Natural killer cell (primary cell): ENCODE results near the gene ZNF48. TPM values are rescaled to one million over a fixed set of nuclear protein-coding genes. Genes with fewer than 3 reads are reported as not detected.

Experiments used
- ATAC-seq, 3 donors: fragments of 150-1000 bp in 2 of 3; fragments of 200-7000 bp in 1 of 3; cut with Tn5 transposase; 1 replicate in 1 of 3; 2 replicates in 2 of 3; pipeline ENCODE4 v1.10.0; 2021; ENCODE audit warnings: mild to moderate bottlenecking in 2 of 3, moderate library complexity in 2 of 3
- DNase-seq, 2 donors: peaks; one replicate each; pipeline versions ENCODE4 v3.0.0 to v3.0.0-alpha.2; 2013 to 2021; ENCODE audit warnings: mixed read lengths in 1 of 2
- H3K27ac ChIP-seq: one replicate; pipeline ENCODE4 v1.5.1; 2013; ENCODE audit warnings: mild to moderate bottlenecking, low read length
- H3K27me3 ChIP-seq: one replicate; pipeline ENCODE4 v1.6.1; 2013; ENCODE audit warnings: low read length; ENCODE audit not compliant: control insufficient read depth, insufficient read depth
- H3K36me3 ChIP-seq: one replicate; pipeline ENCODE4 v1.6.1; 2013; ENCODE audit warnings: low read length; ENCODE audit not compliant: control insufficient read depth, insufficient read depth
- H3K4me1 ChIP-seq: one replicate; pipeline ENCODE4 v1.6.1; 2013; ENCODE audit warnings: low read length; ENCODE audit not compliant: control insufficient read depth, insufficient read depth
- H3K4me3 ChIP-seq: one replicate; pipeline ENCODE4 v1.5.1; 2013; ENCODE audit warnings: low read length
- H3K9me3 ChIP-seq: one replicate; pipeline ENCODE4 v1.6.1; 2013; ENCODE audit warnings: low read length; ENCODE audit not compliant: control insufficient read depth, insufficient read depth
- H3K27ac Mint-ChIP-seq, 2 donors: one replicate each; pipeline ENCODE4 v1.8.0; 2022; ENCODE audit warnings: mild to moderate bottlenecking in 2 of 2, mixed read lengths in 2 of 2, moderate library complexity in 1 of 2
- H3K27me3 Mint-ChIP-seq, 2 donors: one replicate each; pipeline ENCODE4 v1.8.0; 2022; ENCODE audit warnings: low read depth in 2 of 2, mixed read lengths in 2 of 2
- H3K36me3 Mint-ChIP-seq: one replicate; pipeline ENCODE4 v1.8.0; 2022; ENCODE audit warnings: mixed read lengths
- H3K4me1 Mint-ChIP-seq, 2 donors: one replicate each; pipeline ENCODE4 v1.8.0; 2022; ENCODE audit warnings: mixed read lengths in 2 of 2
- H3K4me3 Mint-ChIP-seq: one replicate; pipeline ENCODE4 v1.8.0; 2022; ENCODE audit warnings: mild to moderate bottlenecking, moderate library complexity, mixed read lengths
- H3K9me3 Mint-ChIP-seq, 2 donors: one replicate each; pipeline ENCODE4 v1.8.0; 2022; ENCODE audit warnings: mixed read lengths in 2 of 2
- WGBS: methylation state at CpG from one replicate; pipeline ENCODE4 v1.1.7; 2013; ENCODE audit warnings: missing lambda C conversion rate; ENCODE audit not compliant: insufficient coverage; 5-methylcytosine and 5-hydroxymethylcytosine counted together
- intact Hi-C: fragments of 100-400 bp; cut with micrococcal nuclease; formaldehyde crosslinking; loops from one replicate; pipeline ENCODE4 v1.14.2; 2022
- total RNA-seq, 4 donors: library from RNA; stranded (reverse); fragments of 120-200 nt in 1 of 4; gene quantifications; one replicate each; pipeline versions ENCODE4 v1.2.3 to v1.2.4, GENCODE V29; 2013 to 2022
- TF ChIP-seq, protein P1 (sequence below): fragments of 200-600 bp; IDR thresholded peaks from one replicate; pipeline ENCODE4 v1.8.0; 2022; ENCODE audit warnings: antibody characterized with exemption

Gene ZNF48
- total RNA-seq, 3 donors from 2014 or later (not counting 1 experiment from before 2014, with no cell fraction given): 5.5 to 7.4 (median 7.1) TPM

DNA sequence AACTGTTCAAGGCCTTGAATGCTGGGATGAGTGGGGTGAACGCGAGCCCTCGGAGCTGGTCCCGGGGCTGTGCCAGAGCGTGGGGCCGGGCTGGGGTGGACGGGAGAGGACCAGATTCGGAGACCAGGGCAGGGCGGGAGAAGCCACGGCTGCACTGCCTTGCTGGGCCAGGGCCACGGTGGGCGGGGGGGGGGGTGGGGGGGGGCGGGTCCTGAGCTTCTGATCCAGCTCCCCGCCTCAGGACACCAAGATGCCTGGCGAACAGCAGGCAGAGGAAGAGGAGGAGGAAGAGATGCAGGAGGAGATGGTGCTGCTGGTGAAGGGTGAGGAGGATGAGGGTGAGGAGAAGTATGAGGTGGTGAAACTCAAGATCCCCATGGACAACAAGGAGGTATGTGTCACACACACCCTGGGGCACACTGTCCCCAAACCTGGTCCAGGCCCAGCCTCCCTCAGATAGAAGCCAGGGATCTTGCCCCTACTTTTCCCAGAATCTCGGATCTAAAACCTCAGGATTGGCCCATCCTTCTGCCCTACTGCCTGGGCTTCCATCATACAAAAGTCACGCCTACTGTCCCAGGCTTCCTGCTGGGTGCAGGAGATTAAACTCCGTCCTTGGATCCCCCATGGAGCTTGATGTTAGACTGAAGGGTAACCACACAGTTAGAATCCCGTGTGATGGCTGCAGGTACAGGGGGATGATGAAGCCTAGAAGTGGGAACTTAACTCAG, 12.7 kb downstream of the ZNF48 start:
- ATAC-seq: no peak
- H3K4me3 Mint-ChIP-seq: peak overlapping the region; percentile 94
- 28% methylated on average over 13 of the region's 19 CpGs for WGBS

DNA sequence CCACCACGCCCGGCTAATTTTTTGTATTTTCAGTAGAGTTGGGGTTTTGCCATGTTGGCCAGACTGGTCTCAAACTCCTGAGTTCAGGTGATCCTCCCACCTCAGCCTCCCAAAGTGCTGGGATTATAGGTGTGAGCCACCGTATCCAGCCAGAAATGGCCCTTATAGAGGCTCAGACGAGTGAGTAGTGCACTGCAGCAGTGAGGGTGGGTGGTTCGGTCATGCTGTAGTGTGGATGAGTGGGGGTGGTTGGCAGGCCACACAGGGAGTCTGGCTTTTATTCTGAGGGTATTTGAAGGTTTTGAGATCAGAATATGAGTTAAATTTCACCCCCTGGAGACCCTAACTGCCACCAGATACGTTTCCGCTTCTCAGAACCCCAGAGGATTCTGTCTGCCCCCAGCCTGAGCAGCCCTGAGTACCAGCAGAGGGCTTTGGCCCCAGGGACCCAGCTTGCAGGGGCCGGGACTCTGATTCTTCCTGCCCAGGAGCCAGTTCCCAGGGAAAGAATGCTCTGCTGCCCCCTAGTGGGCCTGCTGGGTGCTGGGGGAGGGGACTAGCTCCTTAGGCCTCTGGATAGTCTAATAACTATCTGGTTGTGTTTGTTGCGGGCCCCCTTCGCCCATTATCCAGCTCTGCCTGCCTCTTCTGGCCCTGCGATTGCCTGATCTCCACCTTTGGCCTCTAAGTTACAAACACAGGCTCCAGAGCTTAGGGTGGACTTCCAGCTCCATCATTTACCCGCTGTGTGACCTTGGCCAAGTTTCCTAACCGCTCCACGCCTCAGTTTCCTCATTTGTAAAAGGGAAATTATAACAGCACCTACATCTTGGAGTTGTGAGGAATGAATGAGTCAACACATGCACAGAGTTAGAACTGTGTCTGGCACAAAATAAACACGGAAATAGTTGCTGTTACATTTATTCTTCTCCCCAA, 14.2 kb downstream of the ZNF48 start:
- peak overlapping the region in 1 of 2 donors; percentile 31 for H3K27ac Mint-ChIP-seq
- peak; percentile 91 to 95 for DNase-seq
- Histone ChIP-seq H3K27ac (no peak overlapping the region), H3K27me3 (no peaks in the 10 kb centered on the region), H3K9me3 (no peaks in the 10 kb centered on the region), H3K4me1 (peaks cover 24% of the 10 kb centered on the region), H3K36me3 (no peaks in the 10 kb centered on the region), H3K4me3 (no peak overlapping the region)
- TF ChIP-seq, protein P1, sequence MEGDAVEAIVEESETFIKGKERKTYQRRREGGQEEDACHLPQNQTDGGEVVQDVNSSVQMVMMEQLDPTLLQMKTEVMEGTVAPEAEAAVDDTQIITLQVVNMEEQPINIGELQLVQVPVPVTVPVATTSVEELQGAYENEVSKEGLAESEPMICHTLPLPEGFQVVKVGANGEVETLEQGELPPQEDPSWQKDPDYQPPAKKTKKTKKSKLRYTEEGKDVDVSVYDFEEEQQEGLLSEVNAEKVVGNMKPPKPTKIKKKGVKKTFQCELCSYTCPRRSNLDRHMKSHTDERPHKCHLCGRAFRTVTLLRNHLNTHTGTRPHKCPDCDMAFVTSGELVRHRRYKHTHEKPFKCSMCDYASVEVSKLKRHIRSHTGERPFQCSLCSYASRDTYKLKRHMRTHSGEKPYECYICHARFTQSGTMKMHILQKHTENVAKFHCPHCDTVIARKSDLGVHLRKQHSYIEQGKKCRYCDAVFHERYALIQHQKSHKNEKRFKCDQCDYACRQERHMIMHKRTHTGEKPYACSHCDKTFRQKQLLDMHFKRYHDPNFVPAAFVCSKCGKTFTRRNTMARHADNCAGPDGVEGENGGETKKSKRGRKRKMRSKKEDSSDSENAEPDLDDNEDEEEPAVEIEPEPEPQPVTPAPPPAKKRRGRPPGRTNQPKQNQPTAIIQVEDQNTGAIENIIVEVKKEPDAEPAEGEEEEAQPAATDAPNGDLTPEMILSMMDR: peak; percentile 91
- intact Hi-C loops: loop anchor here (10.0 kb wide), 1 partner anchor 345 kb away; the partner anchor contains the start of gene ALDOA
- peak; percentile 63 to 80 (median 68) for ATAC-seq
- H3K4me1 Mint-ChIP-seq: peaks cover 15 to 21% of the 10 kb centered on the region in 2 donors
- no peaks in the 10 kb centered on the region for H3K27me3 Mint-ChIP-seq
- H3K36me3 Mint-ChIP-seq: no peaks in the 10 kb centered on the region
- 42% methylated on average over 13 of the region's 15 CpGs for WGBS
- no peaks in the 10 kb centered on the region for H3K9me3 Mint-ChIP-seq
- peak overlapping the region; percentile 37 for H3K4me3 Mint-ChIP-seq

More for the DNA sequence above, 12.7 kb downstream of the ZNF48 start:
- Histone ChIP-seq H3K4me1 (peaks cover 24% of the 10 kb centered on the region), H3K9me3 (no peaks in the 10 kb centered on the region), H3K36me3 (no peaks in the 10 kb centered on the region), H3K27ac (no peak overlapping the region), H3K4me3 (peak overlapping the region; percentile 69), H3K27me3 (peaks cover 3% of the 10 kb centered on the region)
- H3K9me3 Mint-ChIP-seq: no peaks in the 10 kb centered on the region
- intact Hi-C loops: loop anchor here (10.0 kb wide), 1 partner anchor 343 kb away; the partner anchor contains the start of gene ALDOA
- TF ChIP-seq, protein P1: no peak
- H3K4me1 Mint-ChIP-seq: peaks cover 15 to 21% of the 10 kb centered on the region in 2 donors
- no peaks in the 10 kb centered on the region for H3K36me3 Mint-ChIP-seq
- H3K27me3 Mint-ChIP-seq: peaks cover 0 to 2% of the 10 kb centered on the region in 2 donors
- DNase-seq: peak in 1 of 2 donors; percentile 30
- peak overlapping the region; percentile 38 to 85 for H3K27ac Mint-ChIP-seq

DNA sequence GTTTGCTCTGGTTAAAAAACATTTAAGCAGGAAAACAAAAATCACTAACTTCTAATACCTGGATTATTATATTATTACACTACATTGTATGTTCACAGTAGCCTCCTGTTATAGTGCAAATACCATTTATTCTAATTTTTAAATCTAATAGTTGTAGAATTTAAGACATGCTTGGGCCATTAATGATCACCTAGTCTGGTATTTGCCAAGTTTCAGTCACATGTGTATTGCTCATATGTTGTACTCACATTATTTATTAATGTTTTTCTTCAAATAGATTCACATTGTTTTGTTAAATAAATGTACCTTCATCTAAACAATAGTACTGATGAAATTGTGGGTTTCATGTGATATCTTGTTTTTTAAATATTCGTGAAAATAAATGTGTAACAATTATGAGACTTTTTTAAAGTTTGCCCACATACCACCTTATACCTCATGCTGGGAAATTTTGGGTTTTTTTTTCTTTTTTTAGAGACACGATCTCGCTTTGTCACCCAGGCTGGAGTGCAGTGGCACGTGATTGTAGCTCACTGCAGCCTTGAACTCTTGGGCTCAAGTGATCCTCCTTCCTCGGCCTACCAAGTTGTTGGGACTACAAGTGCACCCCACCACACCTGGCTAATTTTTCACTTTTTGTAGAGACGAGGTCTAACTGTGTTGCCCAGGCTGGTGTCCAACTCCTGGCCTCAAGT, 18.0 kb downstream of the ZNF48 start:
- intact Hi-C loops: no loop called here
- Mint-ChIP-seq H3K27me3 (no peaks in the 10 kb centered on the region), H3K9me3 (no peaks in the 10 kb centered on the region), H3K4me1 (peaks cover 22 to 25% of the 10 kb centered on the region in 2 donors), H3K27ac (no peak overlapping the region), H3K36me3 (no peaks in the 10 kb centered on the region), H3K4me3 (no peak overlapping the region)
- no peaks in the 10 kb centered on the region for H3K27me3 ChIP-seq
- H3K27ac ChIP-seq: no peak overlapping the region
- H3K9me3 ChIP-seq: no peaks in the 10 kb centered on the region
- DNase-seq (no peak), ATAC-seq (no peak)
- no peaks in the 10 kb centered on the region for H3K36me3 ChIP-seq
- H3K4me3 ChIP-seq: no peak overlapping the region
- H3K4me1 ChIP-seq: peaks cover 16% of the 10 kb centered on the region
- TF ChIP-seq, protein P1: no peak
- 90% methylated on average over 5 of the region's 6 CpGs for WGBS
